Tibial nerve (tissue), 4 donors: ENCODE data around the gene MUCL3.

ENCODE experiments used
- CTCF ChIP-seq, 5 experiments: fragments of 200-600 bp in 3 of 5; fragments of 450-650 bp in 2 of 5; sonication (generic) in 3 of 5; IDR thresholded peaks; one replicate each; pipeline ENCODE4 v1.5.1; 2016 to 2019; ENCODE audit warnings: antibody characterized with exemption in 5 of 5, mild to moderate bottlenecking in 3 of 5, moderate library complexity in 2 of 5
- EP300 ChIP-seq, 2 donors: sonication (generic); formaldehyde crosslinking; IDR thresholded peaks; one replicate each; pipeline ENCODE4 v1.6.1; 2017; ENCODE audit warnings: antibody characterized with exemption in 2 of 2, mild to moderate bottlenecking in 1 of 2
- POLR2A ChIP-seq, 2 donors: fragments of 450-650 bp; IDR thresholded peaks; one replicate each; pipeline ENCODE4 v1.6.1; 2017; ENCODE audit warnings: antibody characterized with exemption in 2 of 2, mild to moderate bottlenecking in 2 of 2, moderate library complexity in 2 of 2

- TF ChIP-seq CTCF (IDR thresholded peaks at IDR 0.05) (no peak), EP300 (IDR thresholded peaks at IDR 0.05) (no peak), POLR2A (IDR thresholded peaks at IDR 0.05) (no peak)
These were observed 8.7 kb upstream of the MUCL3 start, which contains the start of gene SFTA2 for GRCh38 chr6:30931969-30932645.
